Measurements from ENCODE around the gene LGALS3BP. TPM values are rescaled to one million over a fixed set of nuclear protein-coding genes. Genes with fewer than 3 reads are reported as not detected.

LGALS3BP gene
- total and polyA plus RNA-seq, 2 of the 8 experiments (the other 6 are each of a cell fraction or from before 2014, with no cell fraction given): 56.1 to 61.6 TPM

- TF ChIP-seq SIRT6 (IDR thresholded peaks at IDR 0.05; ENCODE audit: low read length) (no peak), SIN3A (conservative IDR thresholded peaks at IDR 0.05 in 1 of 2, IDR thresholded peaks at IDR 0.05 in 1 of 2; ENCODE audit: low read depth in 1 of 2, low read length in 2 of 2) (no peak), SUZ12 (IDR thresholded peaks at IDR 0.05; ENCODE audit: low read length) (no peak), KDM4A (IDR thresholded peaks at IDR 0.05; ENCODE audit: low read depth, low read length, severe bottlenecking) (no peak), HDAC6 (IDR thresholded peaks at IDR 0.05; ENCODE audit: low read depth, low read length) (no peak), SIX5 (IDR thresholded peaks at IDR 0.05; ENCODE audit: low read depth, low read length) (no peak), GTF2F1 (IDR thresholded peaks at IDR 0.05; ENCODE audit: borderline replicate concordance, low read depth, low read length) (no peak)
Observed at GRCh38 chr17:78929908-78930775, 49.6 kb downstream of the LGALS3BP start (continued).

Data from H1 (cell line).